Natural killer cell (primary cell): Measurements from ENCODE around the gene CTNNA2. TPM values are rescaled to one million over a fixed set of nuclear protein-coding genes. Genes with fewer than 3 reads are reported as not detected.
"Not testable (repeated sequence)": the region's sequence is repeated elsewhere in the genome, so short reads cannot be mapped to it uniquely, and the experiment has no call there.

Source experiments
- ATAC-seq, 3 donors: fragments of 150-1000 bp in 2 of 3; fragments of 200-7000 bp in 1 of 3; cut with Tn5 transposase; 1 replicate in 1 of 3; 2 replicates in 2 of 3; pipeline ENCODE4 v1.10.0; 2021; ENCODE audit warnings: mild to moderate bottlenecking in 2 of 3, moderate library complexity in 2 of 3
- DNase-seq, 2 donors: peaks; one replicate each; pipeline versions ENCODE4 v3.0.0 to v3.0.0-alpha.2; 2013 to 2021; ENCODE audit warnings: mixed read lengths in 1 of 2
- H3K27ac ChIP-seq: one replicate; pipeline ENCODE4 v1.5.1; 2013; ENCODE audit warnings: mild to moderate bottlenecking, low read length
- H3K27me3 ChIP-seq: one replicate; pipeline ENCODE4 v1.6.1; 2013; ENCODE audit warnings: low read length; ENCODE audit not compliant: control insufficient read depth, insufficient read depth
- H3K36me3 ChIP-seq: one replicate; pipeline ENCODE4 v1.6.1; 2013; ENCODE audit warnings: low read length; ENCODE audit not compliant: control insufficient read depth, insufficient read depth
- H3K4me1 ChIP-seq: one replicate; pipeline ENCODE4 v1.6.1; 2013; ENCODE audit warnings: low read length; ENCODE audit not compliant: control insufficient read depth, insufficient read depth
- H3K4me3 ChIP-seq: one replicate; pipeline ENCODE4 v1.5.1; 2013; ENCODE audit warnings: low read length
- H3K9me3 ChIP-seq: one replicate; pipeline ENCODE4 v1.6.1; 2013; ENCODE audit warnings: low read length; ENCODE audit not compliant: control insufficient read depth, insufficient read depth
- H3K27ac Mint-ChIP-seq, 2 donors: one replicate each; pipeline ENCODE4 v1.8.0; 2022; ENCODE audit warnings: mild to moderate bottlenecking in 2 of 2, mixed read lengths in 2 of 2, moderate library complexity in 1 of 2
- H3K27me3 Mint-ChIP-seq, 2 donors: one replicate each; pipeline ENCODE4 v1.8.0; 2022; ENCODE audit warnings: low read depth in 2 of 2, mixed read lengths in 2 of 2
- H3K36me3 Mint-ChIP-seq: one replicate; pipeline ENCODE4 v1.8.0; 2022; ENCODE audit warnings: mixed read lengths
- H3K4me1 Mint-ChIP-seq, 2 donors: one replicate each; pipeline ENCODE4 v1.8.0; 2022; ENCODE audit warnings: mixed read lengths in 2 of 2
- H3K4me3 Mint-ChIP-seq: one replicate; pipeline ENCODE4 v1.8.0; 2022; ENCODE audit warnings: mild to moderate bottlenecking, moderate library complexity, mixed read lengths
- H3K9me3 Mint-ChIP-seq, 2 donors: one replicate each; pipeline ENCODE4 v1.8.0; 2022; ENCODE audit warnings: mixed read lengths in 2 of 2
- CTCF ChIP-seq: fragments of 200-600 bp; IDR thresholded peaks from one replicate; pipeline ENCODE4 v1.8.0; 2022; ENCODE audit warnings: antibody characterized with exemption
- WGBS: methylation state at CpG from one replicate; pipeline ENCODE4 v1.1.7; 2013; ENCODE audit warnings: missing lambda C conversion rate; ENCODE audit not compliant: insufficient coverage; 5-methylcytosine and 5-hydroxymethylcytosine counted together
- intact Hi-C: fragments of 100-400 bp; cut with micrococcal nuclease; formaldehyde crosslinking; loops from one replicate; pipeline ENCODE4 v1.14.2; 2022
- total RNA-seq, 4 donors: library from RNA; stranded (reverse); fragments of 120-200 nt in 1 of 4; gene quantifications; one replicate each; pipeline versions ENCODE4 v1.2.3 to v1.2.4, GENCODE V29; 2013 to 2022

The CTNNA2 gene
- total RNA-seq, 3 donors from 2014 or later (not counting 1 experiment from before 2014, with no cell fraction given) = not detected

GRCh38 chr2:80195034-80195433, 682.2 kb downstream of the CTNNA2 start:
- H3K4me3 ChIP-seq = no peak overlapping the region
- Mint-ChIP-seq H3K9me3 (peaks cover 8 to 18% of the 10 kb centered on the region in 2 donors), H3K27ac (no peak overlapping the region), H3K36me3 (no peaks in the 10 kb centered on the region), H3K27me3 (no peaks in the 10 kb centered on the region), H3K4me1 (no peaks in the 10 kb centered on the region), H3K4me3 (no peak overlapping the region)
- H3K27me3 ChIP-seq = no peaks in the 10 kb centered on the region
- no peak for TF ChIP-seq CTCF
- ATAC-seq (no peak), DNase-seq (no peak)
- no peaks in the 10 kb centered on the region for H3K9me3 ChIP-seq
- 100% methylated on average over 1 of the region's 2 CpGs for WGBS
- no peaks in the 10 kb centered on the region for H3K4me1 ChIP-seq
- no peak overlapping the region for H3K27ac ChIP-seq
- no peaks in the 10 kb centered on the region for H3K36me3 ChIP-seq
- intact Hi-C loops = no loop called here

GRCh38 chr2:80198042-80198441, 685.2 kb downstream of the CTNNA2 start:
- intact Hi-C loops = no loop called here
- no peaks in the 10 kb centered on the region for H3K27me3 Mint-ChIP-seq

GRCh38 chr2:80199504-80199903, 686.7 kb downstream of the CTNNA2 start:
- H3K4me1 Mint-ChIP-seq = no peaks in the 10 kb centered on the region
- H3K4me3 ChIP-seq = no peak overlapping the region
- intact Hi-C loops = no loop called here
- H3K27me3 Mint-ChIP-seq = no peaks in the 10 kb centered on the region
- no peak for ATAC-seq
- no peaks in the 10 kb centered on the region for H3K36me3 Mint-ChIP-seq
- TF ChIP-seq CTCF = no peak
- no peak overlapping the region for H3K27ac Mint-ChIP-seq
- no peak overlapping the region for H3K4me3 Mint-ChIP-seq
- no peaks in the 10 kb centered on the region for H3K4me1 ChIP-seq
- DNase-seq = no peak
- peaks cover 17 to 20% of the 10 kb centered on the region in 2 donors for H3K9me3 Mint-ChIP-seq
- no peak overlapping the region for H3K27ac ChIP-seq
- no peaks in the 10 kb centered on the region for H3K36me3 ChIP-seq
- H3K9me3 ChIP-seq = no peaks in the 10 kb centered on the region
- H3K27me3 ChIP-seq = no peaks in the 10 kb centered on the region

More at GRCh38 chr2:80198042-80198441, 685.2 kb downstream of the CTNNA2 start:
- no peaks in the 10 kb centered on the region for H3K9me3 ChIP-seq
- DNase-seq = no peak
- no peaks in the 10 kb centered on the region for H3K36me3 ChIP-seq
- H3K4me1 Mint-ChIP-seq = no peaks in the 10 kb centered on the region
- H3K4me3 ChIP-seq = no peak overlapping the region
- no peak for TF ChIP-seq CTCF
- no peak overlapping the region for H3K4me3 Mint-ChIP-seq
- no peak overlapping the region for H3K27ac ChIP-seq
- peaks cover 13 to 16% of the 10 kb centered on the region in 2 donors for H3K9me3 Mint-ChIP-seq
- H3K27me3 ChIP-seq = no peaks in the 10 kb centered on the region
- no peak for ATAC-seq
- H3K27ac Mint-ChIP-seq = no peak overlapping the region
- WGBS = 88% methylated on average over 2 of the region's 2 CpGs
- H3K36me3 Mint-ChIP-seq = no peaks in the 10 kb centered on the region
- no peaks in the 10 kb centered on the region for H3K4me1 ChIP-seq

GRCh38 chr2:80203929-80204328, 691.1 kb downstream of the CTNNA2 start:
- H3K27ac Mint-ChIP-seq, H3K4me1 ChIP-seq, ATAC-seq, H3K27ac ChIP-seq, H3K4me3 Mint-ChIP-seq, intact Hi-C loops, H3K4me1 Mint-ChIP-seq, H3K4me3 ChIP-seq, H3K27me3 ChIP-seq, H3K9me3 ChIP-seq, H3K36me3 ChIP-seq, H3K36me3 Mint-ChIP-seq, H3K27me3 Mint-ChIP-seq, DNase-seq: not testable (repeated sequence)
- peaks cover 24 to 28% of the 10 kb centered on the region in 2 donors for H3K9me3 Mint-ChIP-seq
- 88% methylated on average over 4 of the region's 4 CpGs for WGBS
